Left lung (tissue), 10 donors: ENCODE results near the gene PKD1. TPM values are rescaled to one million over a fixed set of nuclear protein-coding genes. Genes with fewer than 3 reads are reported as not detected.
"Not testable (repeated sequence)": the region's sequence is repeated elsewhere in the genome, so short reads cannot be mapped to it uniquely, and the experiment has no call there.

Experiments used
- ATAC-seq: fragments of 200-7000 bp; cut with Tn5 transposase; one replicate; pipeline ENCODE4 v1.9.1; 2020; ENCODE audit warnings: moderate library complexity
- DNase-seq, 4 donors: peaks; one replicate each; pipeline ENCODE4 v3.0.0-alpha.2; 2013 to 2020
- H3K27ac ChIP-seq, 2 donors: fragments of 200-600 bp; sonication (generic) in 1 of 2; one replicate each; pipeline versions ENCODE4 v1.5.0 to v1.8.0; 2020 to 2021
- H3K27me3 ChIP-seq, 2 donors: fragments of 200-600 bp; sonication (generic) in 1 of 2; one replicate each; pipeline versions ENCODE4 v1.5.0 to v1.8.0; 2020 to 2021
- H3K36me3 ChIP-seq, 2 donors: fragments of 200-600 bp; sonication (generic) in 1 of 2; one replicate each; pipeline versions ENCODE4 v1.5.0 to v1.8.0; 2020 to 2021
- H3K4me1 ChIP-seq, 2 donors: fragments of 200-600 bp; one replicate each; pipeline ENCODE4 v1.8.0; 2021
- H3K4me3 ChIP-seq, 2 donors: fragments of 200-600 bp; sonication (generic) in 1 of 2; one replicate each; pipeline versions ENCODE4 v1.5.0 to v1.8.0; 2020 to 2021; ENCODE audit warnings: mild to moderate bottlenecking in 1 of 2
- H3K9me3 ChIP-seq, 2 donors: fragments of 200-600 bp; sonication (generic) in 1 of 2; one replicate each; pipeline versions ENCODE4 v1.5.0 to v1.8.0; 2020 to 2021
- intact Hi-C, 2 donors: fragments of 100-400 bp; cut with DNase I; formaldehyde crosslinking; loops; one replicate each; pipeline versions ENCODE4 v1.11.2 to v1.14.2; 2022
- polyA plus RNA-seq, 6 donors: library from polyadenylated mRNA; unstranded; fragments of 120-200 nt; gene quantifications; one replicate each; pipeline ENCODE4 v1.2.1, GENCODE V29; 2013; ENCODE audit not compliant: insufficient read length in 6 of 6
- total RNA-seq, 2 donors: library from RNA; stranded (reverse); fragmentation: NEBNext Ultra II Directional; extraction: Animal tissue kit (Norgen Biotek cat#: 25700); gene quantifications; one replicate each; pipeline ENCODE4 v1.2.1, GENCODE V29; 2021
- donor health status: DM: no; HTN: yes; CAD: no.
- donor health status: DM: no; HTN: no; CAD: no.

PKD1 gene
- total and polyA plus RNA-seq, 8 donors: 63.2 to 165 (median 101) TPM

DNA sequence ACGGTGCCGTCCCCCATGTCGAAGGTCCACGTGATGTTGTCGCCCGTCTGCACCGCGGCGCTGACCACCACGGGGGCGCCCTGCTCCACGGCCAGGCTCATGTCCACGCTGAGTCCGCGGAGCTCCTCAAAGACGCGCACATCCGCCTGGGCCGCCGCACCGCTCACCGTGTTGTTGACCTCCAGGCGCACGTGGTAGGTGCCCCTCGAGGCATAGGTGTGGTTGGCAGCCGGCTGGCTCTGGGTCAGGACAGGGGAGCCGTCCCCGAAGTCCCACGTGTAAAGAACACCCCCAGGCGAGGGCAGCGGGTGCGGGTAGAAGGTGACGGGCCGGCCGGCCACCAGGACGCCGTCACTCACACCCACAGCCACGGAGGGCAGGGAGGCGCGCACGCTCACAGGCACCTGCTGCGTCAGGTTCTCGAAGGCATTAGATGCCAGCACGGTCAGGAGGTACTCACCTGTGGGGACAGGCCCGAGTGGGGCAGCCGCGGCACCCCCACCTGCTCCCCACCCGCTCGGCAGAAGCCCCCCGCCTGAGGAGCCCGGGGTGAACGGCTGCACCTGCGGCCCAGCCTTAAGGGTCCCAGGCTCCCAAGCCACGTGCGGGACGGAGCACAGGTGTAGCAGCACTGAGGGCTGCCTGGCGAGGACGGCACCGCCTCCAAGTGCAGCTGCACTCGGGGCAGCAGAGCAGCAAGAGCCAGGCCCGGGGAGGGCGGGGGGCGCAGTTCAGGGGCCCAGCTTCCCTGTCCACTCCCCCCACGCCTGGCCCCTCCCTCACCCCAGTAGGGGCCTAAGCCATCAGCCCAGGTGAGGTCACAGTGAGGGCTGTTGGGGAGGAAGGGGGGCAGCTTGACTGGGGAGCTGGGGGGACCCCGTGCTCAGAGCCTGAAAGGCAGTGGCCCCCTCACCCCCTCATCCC, 24.0 kb downstream of the PKD1 start:
- H3K27me3 ChIP-seq, H3K9me3 ChIP-seq, H3K27ac ChIP-seq, H3K4me1 ChIP-seq, DNase-seq, intact Hi-C loops, H3K4me3 ChIP-seq: not testable (repeated sequence)
- H3K36me3 ChIP-seq: peaks cover 0 to 79% of the 10 kb centered on the region in 2 donors
- peak; percentile 19 for ATAC-seq

DNA sequence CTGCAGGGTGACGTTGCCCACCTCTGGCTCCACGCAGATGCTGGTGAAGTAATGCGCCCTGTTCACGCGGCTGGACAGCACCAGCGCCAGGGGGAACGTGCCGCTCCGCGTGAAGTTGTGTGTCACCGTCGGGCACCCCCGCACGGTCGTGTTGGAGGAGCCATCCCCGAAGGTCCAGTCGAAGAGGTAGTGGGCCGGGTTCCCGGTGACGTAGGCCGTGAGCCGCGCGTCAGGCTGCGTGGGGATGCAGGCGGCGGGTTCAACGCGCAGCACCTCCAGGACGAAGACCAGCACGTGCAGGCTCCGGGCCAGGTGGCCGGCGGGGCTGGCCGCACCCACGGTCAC, 24.7 kb downstream of the PKD1 start:
- H3K27me3 ChIP-seq, intact Hi-C loops, H3K4me1 ChIP-seq, ATAC-seq, H3K27ac ChIP-seq, H3K9me3 ChIP-seq, H3K4me3 ChIP-seq: not testable (repeated sequence)
- peaks cover 0 to 84% of the 10 kb centered on the region in 2 donors for H3K36me3 ChIP-seq
- DNase-seq: peak in 1 of 4 donors; percentile 77

DNA sequence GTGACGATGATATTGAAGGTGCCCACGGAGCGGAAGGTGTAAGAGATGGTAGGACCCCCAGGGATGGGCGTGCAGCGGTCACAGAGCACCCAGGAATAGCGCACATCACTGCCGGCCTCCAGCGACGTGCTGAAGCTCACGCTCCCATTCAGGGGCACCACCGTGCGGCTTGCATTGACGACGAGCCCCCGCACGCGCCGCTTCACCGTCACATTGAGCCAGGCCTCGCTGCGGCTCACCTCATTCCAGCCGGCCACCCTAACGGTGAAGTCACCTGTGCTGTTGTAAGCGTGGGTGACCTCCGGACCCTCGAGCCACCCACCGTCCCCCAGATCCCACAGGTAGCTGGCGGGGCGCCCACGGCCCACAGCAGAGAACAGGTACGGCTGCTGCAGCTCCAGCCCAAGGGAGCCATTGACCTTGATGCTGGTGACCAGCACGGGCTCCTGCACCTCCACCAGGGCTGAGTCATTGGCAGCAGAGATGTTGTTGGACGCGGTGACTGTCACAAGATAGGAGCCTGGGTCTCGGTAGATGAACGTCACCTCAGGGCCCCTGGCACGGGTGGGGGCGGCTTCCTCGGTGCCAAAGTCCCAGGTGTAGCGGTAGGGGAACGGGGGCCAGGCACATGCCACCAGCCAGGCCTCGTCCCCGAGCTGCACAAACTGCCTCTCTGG, 25.2 kb downstream of the PKD1 start:
- H3K9me3 ChIP-seq, H3K27ac ChIP-seq, H3K27me3 ChIP-seq, DNase-seq, intact Hi-C loops, ATAC-seq, H3K4me3 ChIP-seq, H3K4me1 ChIP-seq: not testable (repeated sequence)
- H3K36me3 ChIP-seq: peaks cover 0 to 89% of the 10 kb centered on the region in 2 donors

DNA sequence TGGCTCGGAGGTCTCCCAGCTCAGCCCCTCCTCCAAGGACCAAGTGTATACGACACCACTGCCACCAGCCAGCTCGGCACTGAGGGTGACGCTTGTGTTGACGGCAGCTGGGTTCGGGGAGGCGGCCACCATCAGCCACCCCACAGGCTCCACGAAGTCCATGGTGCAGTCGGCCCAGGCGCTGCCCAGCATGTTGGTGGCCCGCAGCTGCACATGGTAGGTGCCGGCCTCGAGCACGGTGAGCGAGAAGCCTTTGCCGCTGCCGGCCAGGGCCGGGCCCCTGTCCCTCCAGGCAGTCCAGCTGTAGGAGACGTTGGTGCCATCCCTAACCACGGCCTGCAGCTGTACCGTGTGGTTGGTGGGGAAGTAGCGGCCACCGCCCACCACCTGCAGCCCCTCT, 25.8 kb downstream of the PKD1 start:
- intact Hi-C loops, H3K9me3 ChIP-seq, H3K27me3 ChIP-seq, H3K4me3 ChIP-seq, DNase-seq, H3K4me1 ChIP-seq, H3K27ac ChIP-seq: not testable (repeated sequence)
- peak; percentile 20 for ATAC-seq
- H3K36me3 ChIP-seq: peaks cover 0 to 89% of the 10 kb centered on the region in 2 donors

DNA sequence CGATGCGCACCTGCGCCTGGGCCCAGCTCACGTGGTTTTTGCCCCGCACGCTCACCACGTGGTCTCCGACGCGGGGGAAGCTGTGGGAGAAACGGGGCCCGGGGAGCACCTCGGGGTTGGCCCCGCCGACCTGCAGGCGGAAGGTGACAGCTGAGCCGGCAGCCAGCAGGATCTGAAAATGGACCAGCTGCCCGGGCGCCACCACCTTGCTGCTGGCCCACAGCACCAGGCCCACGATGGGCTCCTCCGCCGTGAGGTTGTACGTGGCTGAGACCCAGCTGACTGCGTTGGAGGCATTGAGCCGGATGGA, 26.5 kb downstream of the PKD1 start:
- H3K4me3 ChIP-seq, intact Hi-C loops, H3K9me3 ChIP-seq, H3K27ac ChIP-seq, H3K4me1 ChIP-seq, H3K27me3 ChIP-seq, ATAC-seq: not testable (repeated sequence)
- DNase-seq: peak in 1 of 4 donors; percentile 74
- H3K36me3 ChIP-seq: peaks cover 0 to 83% of the 10 kb centered on the region in 2 donors

DNA sequence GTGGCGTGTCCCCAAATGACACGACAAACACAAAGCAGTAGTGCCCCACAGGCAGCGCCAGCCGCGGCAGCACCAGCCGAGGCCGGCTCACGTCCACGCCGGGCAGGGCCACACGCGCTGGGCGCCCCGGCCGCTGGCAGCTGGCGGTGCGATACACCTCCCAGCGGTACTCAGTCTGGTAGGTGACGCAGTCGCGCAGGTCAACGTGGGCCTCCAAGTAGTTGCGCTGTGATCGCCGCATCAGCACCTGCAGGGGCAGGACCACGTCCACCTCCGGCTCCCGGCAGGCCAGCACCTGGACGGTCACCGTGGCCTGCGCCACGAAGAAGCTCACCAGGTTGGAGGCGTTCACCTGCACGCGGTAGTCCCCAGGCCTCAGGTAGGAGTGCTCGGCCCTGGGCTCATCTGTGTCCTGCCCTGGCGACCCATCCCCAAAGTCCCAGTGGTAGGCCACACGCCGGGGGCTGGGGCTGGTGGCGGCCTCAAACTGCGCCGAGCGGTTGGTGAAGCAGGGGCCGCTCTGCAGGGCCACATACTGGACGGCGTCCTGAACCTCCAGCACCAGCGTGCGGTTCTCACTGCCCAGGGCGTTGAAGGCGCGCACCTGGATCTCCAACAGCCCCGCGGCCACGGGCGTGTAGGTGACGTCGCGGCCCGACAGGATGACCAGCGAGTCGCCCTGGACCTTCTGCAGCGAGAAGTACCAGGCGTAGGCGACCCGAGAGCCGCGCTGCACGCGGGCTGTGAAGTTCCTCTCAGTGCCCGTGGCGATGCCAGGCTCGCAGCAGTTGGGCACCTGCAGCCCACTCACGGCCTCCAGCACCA, 27.0 kb downstream of the PKD1 start:
- H3K9me3 ChIP-seq, DNase-seq, H3K4me3 ChIP-seq, H3K27ac ChIP-seq, H3K4me1 ChIP-seq, intact Hi-C loops, H3K27me3 ChIP-seq, ATAC-seq: not testable (repeated sequence)
- H3K36me3 ChIP-seq: peaks cover 0 to 78% of the 10 kb centered on the region in 2 donors

DNA sequence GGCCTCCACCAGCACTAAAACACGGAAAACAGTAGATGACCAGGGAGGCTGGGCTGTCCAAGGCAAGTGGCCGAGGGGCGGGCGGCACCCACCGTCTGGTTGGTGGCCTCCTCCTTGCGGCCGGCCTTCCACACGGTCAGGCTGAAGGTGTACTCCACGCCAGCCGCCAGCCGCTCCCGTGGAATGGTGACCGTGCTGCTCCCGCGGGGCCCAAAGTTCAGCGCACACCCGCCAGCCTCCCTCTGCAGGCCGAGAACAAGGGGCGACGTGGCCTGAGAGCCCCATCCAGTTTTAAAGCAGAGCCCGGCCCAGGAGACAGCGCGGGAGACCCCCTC, 27.9 kb downstream of the PKD1 start:
- DNase-seq, intact Hi-C loops, H3K27ac ChIP-seq, H3K9me3 ChIP-seq, ATAC-seq, H3K4me3 ChIP-seq, H3K4me1 ChIP-seq, H3K27me3 ChIP-seq: not testable (repeated sequence)
- H3K36me3 ChIP-seq: peaks cover 0 to 82% of the 10 kb centered on the region in 2 donors

DNA sequence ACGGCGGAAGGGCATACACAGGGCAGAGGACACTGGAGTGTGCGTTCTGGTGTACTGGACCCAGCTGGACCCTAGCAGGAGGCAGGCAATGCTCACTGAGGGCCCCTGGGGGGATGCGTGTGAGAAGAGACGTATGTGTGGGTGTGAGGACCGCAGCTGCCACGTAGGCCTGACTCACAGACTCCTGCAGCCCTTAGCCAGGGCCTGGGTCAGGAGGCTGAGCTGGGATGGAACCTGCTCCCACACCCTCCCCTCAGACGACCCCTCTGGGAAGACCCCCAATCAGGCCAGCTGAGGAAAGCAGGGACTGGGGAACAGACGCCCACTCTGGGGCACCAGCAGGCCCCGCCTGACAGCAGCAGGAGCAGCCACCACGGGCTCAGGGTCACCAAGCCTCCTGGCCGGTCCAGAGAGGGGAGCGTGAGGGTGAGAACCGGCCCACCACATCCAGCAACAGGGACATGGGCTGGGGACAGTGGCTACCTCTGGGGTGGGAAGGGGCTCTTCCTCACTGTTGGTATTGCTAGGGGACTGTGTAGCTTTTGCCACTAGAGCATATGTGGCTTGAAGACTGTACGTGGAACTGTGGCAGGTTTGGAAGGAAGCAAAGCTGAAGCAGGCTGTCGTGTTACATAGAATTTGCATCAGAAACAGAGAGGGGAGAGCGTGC, 28.4 kb downstream of the PKD1 start:
- intact Hi-C loops, H3K4me3 ChIP-seq, ATAC-seq, H3K4me1 ChIP-seq, H3K9me3 ChIP-seq, H3K27ac ChIP-seq, DNase-seq, H3K27me3 ChIP-seq: not testable (repeated sequence)
- peaks cover 0 to 82% of the 10 kb centered on the region in 2 donors for H3K36me3 ChIP-seq

DNA sequence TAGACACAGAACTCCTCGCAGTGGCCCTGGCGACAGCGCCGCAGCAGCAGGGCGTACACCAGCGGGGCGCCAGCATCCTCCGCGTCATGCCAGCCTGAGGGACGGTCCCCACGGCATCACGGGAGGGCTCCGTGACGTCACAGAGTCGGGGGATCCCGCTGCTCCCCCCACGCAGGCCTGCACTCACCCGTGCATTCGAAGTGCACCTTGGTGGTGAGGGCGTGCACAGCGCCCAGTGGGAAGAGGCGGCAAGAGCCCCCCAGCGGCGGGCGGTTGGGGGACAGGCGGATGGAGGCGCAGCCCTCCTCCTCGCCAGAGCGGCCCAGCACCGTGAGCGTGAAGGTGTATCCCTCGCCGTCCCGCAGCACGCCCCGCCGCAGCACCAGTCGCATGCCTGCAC, 29.5 kb downstream of the PKD1 start:
- H3K27ac ChIP-seq, H3K4me1 ChIP-seq, H3K9me3 ChIP-seq, H3K4me3 ChIP-seq, DNase-seq, H3K27me3 ChIP-seq, intact Hi-C loops, ATAC-seq: not testable (repeated sequence)
- H3K36me3 ChIP-seq: peaks cover 0 to 82% of the 10 kb centered on the region in 2 donors

DNA sequence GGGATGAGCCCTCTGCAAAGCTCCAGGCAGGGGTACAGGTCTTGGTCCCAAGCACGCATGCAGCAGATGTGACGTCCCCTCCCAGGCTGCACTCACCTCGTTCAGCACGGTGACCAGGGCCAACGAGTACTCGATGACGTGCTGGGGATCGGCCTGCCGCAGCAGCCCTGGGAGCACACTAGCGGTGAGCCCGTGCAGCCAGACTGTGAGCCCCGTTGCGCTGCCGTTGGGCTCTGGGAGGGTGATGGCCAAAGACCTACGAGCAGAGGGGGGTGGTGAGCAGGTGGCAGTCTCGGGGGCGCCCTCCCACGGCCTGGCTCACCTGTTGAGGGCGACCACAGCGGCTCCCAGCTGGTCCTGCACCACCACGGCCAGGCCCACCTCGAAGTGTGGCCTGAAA, 29.9 kb downstream of the PKD1 start:
- H3K9me3 ChIP-seq, intact Hi-C loops, ATAC-seq, H3K4me3 ChIP-seq, H3K27ac ChIP-seq, DNase-seq, H3K27me3 ChIP-seq, H3K4me1 ChIP-seq: not testable (repeated sequence)
- peaks cover 0 to 82% of the 10 kb centered on the region in 2 donors for H3K36me3 ChIP-seq

DNA sequence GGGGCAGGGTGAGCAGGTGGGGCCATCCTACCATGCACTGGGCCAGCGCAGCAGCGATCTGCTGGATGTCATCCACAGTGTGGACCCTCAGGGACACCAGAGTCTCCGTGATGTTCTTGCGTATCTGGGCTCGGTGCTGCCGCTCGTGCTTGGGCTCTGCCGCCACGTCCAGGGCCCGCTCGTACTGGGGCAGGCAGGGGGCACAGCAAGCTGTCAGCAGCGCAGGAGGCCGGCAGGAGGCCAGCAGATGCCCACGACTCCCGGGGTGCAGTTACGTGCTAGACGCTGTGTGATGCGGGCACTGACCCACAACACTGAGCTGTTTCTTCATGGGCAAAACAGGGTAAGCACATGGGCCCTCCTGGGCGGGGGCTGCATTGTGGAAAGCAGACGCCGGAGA, 30.4 kb downstream of the PKD1 start:
- H3K9me3 ChIP-seq, H3K27me3 ChIP-seq, ATAC-seq, intact Hi-C loops, H3K27ac ChIP-seq, H3K4me3 ChIP-seq, H3K4me1 ChIP-seq, DNase-seq: not testable (repeated sequence)
- peaks cover 0 to 82% of the 10 kb centered on the region in 2 donors for H3K36me3 ChIP-seq

DNA sequence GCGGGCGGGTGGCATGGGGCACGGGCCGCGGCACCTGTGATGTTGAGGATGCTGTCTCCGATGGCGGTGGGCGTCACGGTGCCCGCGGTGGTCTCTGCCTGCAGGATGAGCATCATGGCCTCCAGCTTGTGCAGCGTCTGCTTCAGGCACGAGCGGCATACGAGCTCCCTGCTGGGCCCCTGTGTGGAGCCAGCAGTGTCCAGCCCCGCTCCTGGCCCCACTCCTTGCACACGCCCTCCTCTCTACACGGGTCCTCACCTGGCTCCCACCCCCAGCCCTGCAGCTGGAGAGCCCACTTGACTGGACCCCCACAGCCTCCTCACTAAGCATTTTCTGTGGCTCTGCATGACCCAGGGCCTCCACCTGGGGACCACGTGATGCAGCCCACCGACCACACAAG, 31.2 kb downstream of the PKD1 start:
- H3K4me3 ChIP-seq, intact Hi-C loops, DNase-seq, H3K4me1 ChIP-seq, H3K27ac ChIP-seq, H3K27me3 ChIP-seq, H3K9me3 ChIP-seq, ATAC-seq: not testable (repeated sequence)
- peaks cover 0 to 82% of the 10 kb centered on the region in 2 donors for H3K36me3 ChIP-seq
